ENCODE measurements around the gene PAPSS2. TPM values are rescaled to one million over a fixed set of nuclear protein-coding genes. Genes with fewer than 3 reads are reported as not detected.

PAPSS2 gene
- total RNA-seq, 2 experiments from 2014 or later, result not detected

DNA sequence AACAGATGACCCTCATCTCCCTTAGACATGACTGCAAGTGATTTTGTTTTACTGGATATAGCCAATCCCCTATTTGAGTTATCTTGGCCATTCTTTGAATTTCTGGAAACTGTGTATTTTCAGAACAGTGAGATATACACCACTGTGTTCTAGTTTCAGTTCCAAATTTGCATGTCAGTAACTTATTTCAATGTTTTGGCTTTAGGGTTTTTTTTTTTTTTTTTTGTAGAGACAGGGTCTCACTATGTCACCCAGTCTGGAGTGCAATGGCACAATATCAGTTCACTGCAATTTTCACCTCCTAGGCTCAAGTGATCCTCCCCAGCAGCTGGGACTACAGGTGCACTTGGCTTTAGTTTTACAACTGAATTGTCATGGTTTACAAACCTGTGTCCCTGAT is 91.1 kb downstream of the PAPSS2 start:
- ChIA-PET POLR2A (interaction anchor here (0.9 to 2.4 kb wide), 5 partner anchors 9 to 35 kb away, joined by 3 to 9 read pairs (median 3); no protein-coding TSS in a partner anchor), CTCF (ENCODE audit: unreplicated experiment) (no interaction called here)
- Histone ChIP-seq H3K9me3 (ENCODE audit: low read length) (no peaks in the 10 kb centered on the region), H3K4me1 (ENCODE audit: insufficient read depth, low read length, poor library complexity, severe bottlenecking) (no peaks in the 10 kb centered on the region), H3K4me3 (ENCODE audit: low read depth, low read length, poor library complexity, severe bottlenecking) (no peak overlapping the region), H3K36me3 (ENCODE audit: insufficient read depth, low read length) (peaks cover 34% of the 10 kb centered on the region), H2AFZ (ENCODE audit: low read length) (no peak overlapping the region), H3K4me2 (ENCODE audit: low read length) (no peak overlapping the region), H3K27ac (ENCODE audit: low read depth, low read length, poor library complexity, severe bottlenecking) (no peak overlapping the region), H4K20me1 (ENCODE audit: insufficient read depth, low read length) (no peaks in the 10 kb centered on the region), H3K9me2 (ENCODE audit: insufficient read depth, low read length) (no peaks in the 10 kb centered on the region), H3K79me2 (ENCODE audit: insufficient read depth, low read depth, low read length) (no peaks in the 10 kb centered on the region)
- intact Hi-C loops (cut with micrococcal nuclease; ENCODE audit: unreplicated experiment), result no loop called here
- no TSS peak for BruUV-seq (replicated peaks)
- no peak for DNase-seq (ENCODE audit: low spot score)
- TF ChIP-seq EZH2phosphoT487 (IDR thresholded peaks at IDR 0.05; ENCODE audit: borderline replicate concordance, low read depth, low read length), result no peak
- TF ChIP-seq, protein P1, sequence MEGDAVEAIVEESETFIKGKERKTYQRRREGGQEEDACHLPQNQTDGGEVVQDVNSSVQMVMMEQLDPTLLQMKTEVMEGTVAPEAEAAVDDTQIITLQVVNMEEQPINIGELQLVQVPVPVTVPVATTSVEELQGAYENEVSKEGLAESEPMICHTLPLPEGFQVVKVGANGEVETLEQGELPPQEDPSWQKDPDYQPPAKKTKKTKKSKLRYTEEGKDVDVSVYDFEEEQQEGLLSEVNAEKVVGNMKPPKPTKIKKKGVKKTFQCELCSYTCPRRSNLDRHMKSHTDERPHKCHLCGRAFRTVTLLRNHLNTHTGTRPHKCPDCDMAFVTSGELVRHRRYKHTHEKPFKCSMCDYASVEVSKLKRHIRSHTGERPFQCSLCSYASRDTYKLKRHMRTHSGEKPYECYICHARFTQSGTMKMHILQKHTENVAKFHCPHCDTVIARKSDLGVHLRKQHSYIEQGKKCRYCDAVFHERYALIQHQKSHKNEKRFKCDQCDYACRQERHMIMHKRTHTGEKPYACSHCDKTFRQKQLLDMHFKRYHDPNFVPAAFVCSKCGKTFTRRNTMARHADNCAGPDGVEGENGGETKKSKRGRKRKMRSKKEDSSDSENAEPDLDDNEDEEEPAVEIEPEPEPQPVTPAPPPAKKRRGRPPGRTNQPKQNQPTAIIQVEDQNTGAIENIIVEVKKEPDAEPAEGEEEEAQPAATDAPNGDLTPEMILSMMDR (conservative IDR thresholded peaks at IDR 0.05; ENCODE audit: low read length), result no peak

DNA sequence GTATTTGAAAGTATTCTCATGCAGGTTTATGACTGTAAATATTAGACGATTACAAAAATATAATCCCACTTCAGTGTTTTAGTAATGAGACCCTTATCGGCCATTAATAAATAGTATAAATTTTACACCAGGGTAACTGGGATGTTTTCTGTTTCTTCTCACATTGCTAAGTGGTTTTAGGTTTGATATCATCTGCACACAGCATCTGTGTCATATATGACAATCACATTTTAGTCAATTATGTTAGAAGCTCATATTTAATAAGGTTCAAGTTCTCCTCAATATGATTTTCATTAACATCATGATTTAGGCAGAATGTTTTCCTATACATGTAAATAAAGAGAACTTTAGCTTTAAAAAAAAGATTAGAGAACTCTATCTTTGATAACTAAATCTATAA is 91.6 kb downstream of the PAPSS2 start:
- no peak overlapping the region for H2AFZ ChIP-seq (ENCODE audit: low read length)
- no peak overlapping the region for H3K4me3 ChIP-seq (ENCODE audit: low read depth, low read length, poor library complexity, severe bottlenecking)
- POLR2A ChIA-PET, result interaction anchor here (0.6 to 2.4 kb wide), 7 partner anchors 10 to 373 kb away, joined by 3 to 9 read pairs (median 3); no protein-coding TSS in a partner anchor
- no peak overlapping the region for H3K27ac ChIP-seq (ENCODE audit: low read depth, low read length, poor library complexity, severe bottlenecking)
- no peaks in the 10 kb centered on the region for H3K9me3 ChIP-seq (ENCODE audit: low read length)
- no peaks in the 10 kb centered on the region for H3K79me2 ChIP-seq (ENCODE audit: insufficient read depth, low read depth, low read length)
- intact Hi-C loops (cut with micrococcal nuclease; ENCODE audit: unreplicated experiment), result no loop called here
- H3K9me2 ChIP-seq (ENCODE audit: insufficient read depth, low read length), result no peaks in the 10 kb centered on the region
- no peak overlapping the region for H3K4me2 ChIP-seq (ENCODE audit: low read length)
- no peak for DNase-seq (ENCODE audit: low spot score)
- H3K36me3 ChIP-seq (ENCODE audit: insufficient read depth, low read length), result peaks cover 39% of the 10 kb centered on the region
- no peaks in the 10 kb centered on the region for H3K4me1 ChIP-seq (ENCODE audit: insufficient read depth, low read length, poor library complexity, severe bottlenecking)
- no peaks in the 10 kb centered on the region for H4K20me1 ChIP-seq (ENCODE audit: insufficient read depth, low read length)
- CTCF ChIA-PET (ENCODE audit: unreplicated experiment), result no interaction called here
- BruUV-seq (replicated peaks), result no TSS peak
- TF ChIP-seq EZH2phosphoT487 (IDR thresholded peaks at IDR 0.05; ENCODE audit: borderline replicate concordance, low read depth, low read length), result no peak
- TF ChIP-seq, protein P1 (conservative IDR thresholded peaks at IDR 0.05; ENCODE audit: low read length), result no peak

DNA sequence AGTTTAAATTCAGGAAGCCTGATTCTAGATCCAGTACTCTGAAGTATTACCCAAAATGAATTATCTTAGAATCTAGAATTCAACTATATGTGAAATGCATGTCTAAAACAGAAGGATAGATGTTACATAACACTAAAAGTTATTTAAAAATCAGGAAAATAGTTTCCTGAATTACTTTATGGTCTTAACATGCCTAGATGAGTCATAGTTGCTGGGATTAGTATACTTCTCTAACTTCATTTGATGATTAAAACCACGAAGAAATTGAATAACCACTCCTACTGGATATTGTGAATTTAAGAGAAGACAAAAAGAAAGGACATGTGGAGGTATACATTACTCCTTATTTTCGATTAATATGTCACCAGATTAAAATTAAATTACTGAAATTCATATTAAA is 92.9 kb downstream of the PAPSS2 start:
- intact Hi-C loops (cut with micrococcal nuclease; ENCODE audit: unreplicated experiment), result no loop called here
- TF ChIP-seq, protein P1 (conservative IDR thresholded peaks at IDR 0.05; ENCODE audit: low read length), result no peak
- no peak for TF ChIP-seq EZH2phosphoT487 (IDR thresholded peaks at IDR 0.05; ENCODE audit: borderline replicate concordance, low read depth, low read length)
- CTCF ChIA-PET (ENCODE audit: unreplicated experiment), result no interaction called here

More for the DNA sequence above, 92.9 kb downstream of the PAPSS2 start:
- POLR2A ChIA-PET, result interaction anchor here (0.5 to 2.4 kb wide), 2 partner anchors 8 to 19 kb away, joined by 5 to 9 read pairs; no protein-coding TSS in a partner anchor
- Histone ChIP-seq H4K20me1 (ENCODE audit: insufficient read depth, low read length) (no peaks in the 10 kb centered on the region), H3K4me1 (ENCODE audit: insufficient read depth, low read length, poor library complexity, severe bottlenecking) (no peaks in the 10 kb centered on the region), H3K9me3 (ENCODE audit: low read length) (no peaks in the 10 kb centered on the region), H3K79me2 (ENCODE audit: insufficient read depth, low read depth, low read length) (no peaks in the 10 kb centered on the region), H3K27ac (ENCODE audit: low read depth, low read length, poor library complexity, severe bottlenecking) (no peak overlapping the region), H3K36me3 (ENCODE audit: insufficient read depth, low read length) (peaks cover 50% of the 10 kb centered on the region), H3K4me2 (ENCODE audit: low read length) (no peak overlapping the region), H3K9me2 (ENCODE audit: insufficient read depth, low read length) (no peaks in the 10 kb centered on the region), H2AFZ (ENCODE audit: low read length) (no peak overlapping the region), H3K4me3 (ENCODE audit: low read depth, low read length, poor library complexity, severe bottlenecking) (no peak overlapping the region)
- DNase-seq (ENCODE audit: low spot score), result no peak
- BruUV-seq (replicated peaks), result no TSS peak
